Esophagus squamous epithelium (tissue), 4 donors: Measurements from ENCODE around the gene HPN.
"Not testable (repeated sequence)": the region's sequence is repeated elsewhere in the genome, so short reads cannot be mapped to it uniquely, and the experiment has no call there.

Source experiments
- CTCF ChIP-seq, 6 experiments: fragments of 450-650 bp in 4 of 6; fragments of 200-600 bp in 2 of 6; sonication (generic) in 2 of 6; IDR thresholded peaks; one replicate each; pipeline ENCODE4 v1.5.1; 2016 to 2019; ENCODE audit warnings: antibody characterized with exemption in 6 of 6, mild to moderate bottlenecking in 4 of 6, moderate library complexity in 4 of 6
- POLR2A ChIP-seq, 4 donors: fragments of 450-650 bp; IDR thresholded peaks; one replicate each; pipeline ENCODE4 v1.6.1; 2017; ENCODE audit warnings: antibody characterized with exemption in 4 of 4, mild to moderate bottlenecking in 4 of 4, moderate library complexity in 3 of 4

GRCh38 chr19:34992582-34992981 is 48.9 kb upstream of the HPN start:
- TF ChIP-seq CTCF, POLR2A (IDR thresholded peaks at IDR 0.05): not testable (repeated sequence)
